DND-41 (cell line): ENCODE data around the gene CEP192.

Experiments
- CTCF ChIP-seq: IDR thresholded peaks from 2 replicates; pipeline ENCODE4 v1.5.1; 2012; ENCODE audit warnings: borderline replicate concordance, low read length, moderate library complexity, mild to moderate bottlenecking; ENCODE audit not compliant: poor library complexity, severe bottlenecking; ENCODE audit errors: extremely low read depth
- EZH2 ChIP-seq: IDR thresholded peaks from 3 replicates; pipeline ENCODE4 v1.6.1; 2012; ENCODE audit warnings: borderline replicate concordance, low read depth, mild to moderate bottlenecking, moderate library complexity, low read length, inconsistent platforms; ENCODE audit not compliant: severe bottlenecking

- TF ChIP-seq CTCF (no peak), EZH2 (no peak)
Observed at GRCh38 chr18:13067124-13067523, 76.0 kb downstream of the CEP192 start.
